OCI-LY7 (cell line): ENCODE data around the gene EMC9. TPM values are rescaled to one million over a fixed set of nuclear protein-coding genes. Genes with fewer than 3 reads are reported as not detected.

Experiments used
- BruUV-seq: library from RNA; stranded (reverse); fragments of 400-500 nt; replicated peaks from 2 replicates; lab custom pipeline; 2021; lab: Mats Ljungman, UMichigan
- CTCF ChIA-PET: fragments of 300-600 bp; sonication (Branson Sonifier 250); formaldehyde crosslinking; loops from one replicate; lab custom pipeline; 2022; ENCODE audit warnings: antibody characterized with exemption; ENCODE audit not compliant: unreplicated experiment; lab: Charles Lee
- POLR2A ChIA-PET: fragments of 300-600 bp; sonication (Branson Sonifier 250); formaldehyde crosslinking; loops from one replicate; lab custom pipeline; 2022; ENCODE audit warnings: antibody characterized with exemption; lab: Charles Lee
- DNase-seq: peaks from one replicate; pipeline ENCODE4 v3.0.0-alpha.2; 2015; ENCODE audit warnings: low spot score
- H2AFZ ChIP-seq: fragments of 200-600 bp; sonication (generic), shearing (Covaris generic); 2 replicates; pipeline ENCODE4 v1.6.1; 2014; ENCODE audit warnings: mild to moderate bottlenecking, antibody characterized with exemption, low read length, moderate library complexity
- H3K27ac ChIP-seq: fragments of 200-600 bp; sonication (generic); 2 replicates; pipeline ENCODE4 v1.5.1; 2014; ENCODE audit warnings: mixed run types, low read depth, mild to moderate bottlenecking, moderate library complexity, low read length, inconsistent platforms; ENCODE audit not compliant: poor library complexity, severe bottlenecking
- H3K36me3 ChIP-seq: fragments of 200-600 bp; sonication (generic); 2 replicates; pipeline ENCODE4 v1.6.1; 2014; ENCODE audit warnings: mild to moderate bottlenecking, antibody characterized with exemption, low read length, moderate library complexity, mixed read lengths; ENCODE audit not compliant: insufficient read depth
- H3K4me1 ChIP-seq: fragments of 200-600 bp; sonication (generic); 2 replicates; pipeline ENCODE4 v1.5.1; 2014; ENCODE audit warnings: mild to moderate bottlenecking, low read length; ENCODE audit not compliant: insufficient read depth, poor library complexity, severe bottlenecking
- H3K4me2 ChIP-seq: fragments of 200-600 bp; sonication (generic); 2 replicates; pipeline ENCODE4 v1.6.1; 2014; ENCODE audit warnings: mild to moderate bottlenecking, low read length
- H3K4me3 ChIP-seq: fragments of 200-600 bp; sonication (generic); 2 replicates; pipeline ENCODE4 v1.5.1; 2014; ENCODE audit warnings: mild to moderate bottlenecking, low read depth, low read length; ENCODE audit not compliant: poor library complexity, severe bottlenecking
- H3K79me2 ChIP-seq: fragments of 200-600 bp; sonication (generic); 2 replicates; pipeline ENCODE4 v1.6.1; 2016; ENCODE audit warnings: low read depth, mild to moderate bottlenecking, low read length, moderate library complexity, mixed read lengths; ENCODE audit not compliant: insufficient read depth
- H3K9me2 ChIP-seq: fragments of 200-600 bp; sonication (generic); 2 replicates; pipeline ENCODE4 v1.6.1; 2016; ENCODE audit warnings: mild to moderate bottlenecking, low read length, mixed read lengths; ENCODE audit not compliant: insufficient read depth
- H3K9me3 ChIP-seq: fragments of 200-600 bp; sonication (generic); 2 replicates; pipeline ENCODE4 v1.6.1; 2014; ENCODE audit warnings: mild to moderate bottlenecking, mixed run types, low read length, mixed read lengths
- H4K20me1 ChIP-seq: fragments of 200-600 bp; sonication (generic); 2 replicates; pipeline ENCODE4 v1.6.1; 2014; ENCODE audit warnings: mild to moderate bottlenecking, antibody characterized with exemption, low read length, moderate library complexity, mixed read lengths; ENCODE audit not compliant: insufficient read depth
- CTCF ChIP-seq: fragments of 200-600 bp; sonication (generic); conservative IDR thresholded peaks from 2 replicates; pipeline ENCODE4 v1.5.1; 2014; ENCODE audit warnings: mild to moderate bottlenecking, antibody characterized with exemption, low read length, moderate library complexity, mixed read lengths
- EZH2phosphoT487 ChIP-seq: fragments of 200-600 bp; sonication (generic); IDR thresholded peaks from 2 replicates; pipeline ENCODE4 v1.6.1; 2018; ENCODE audit warnings: low read depth, borderline replicate concordance, mild to moderate bottlenecking, mixed run types, antibody characterized with exemption, low read length, moderate library complexity, mixed read lengths
- intact Hi-C: fragments of 100-400 bp; cut with micrococcal nuclease; formaldehyde crosslinking; loops from one replicate; pipeline ENCODE4 v1.10.0; 2022; ENCODE audit not compliant: unreplicated experiment
- total RNA-seq, 2 experiments: library from RNA; depleted of rRNA in 1 of 2; stranded (reverse); fragments of >200 nt in 1 of 2; shearing (Covaris generic) in 1 of 2; gene quantifications; 2 replicates each; pipeline ENCODE4 v1.2.3, GENCODE V29; 2014 to 2022

EMC9 gene
- total RNA-seq, 2 experiments from 2014 or later = 72.0 to 74.8 TPM

- Histone ChIP-seq H3K27ac (no peak overlapping the region), H3K36me3 (peaks cover 74% of the 10 kb centered on the region), H3K4me3 (no peak overlapping the region), H2AFZ (no peak overlapping the region), H4K20me1 (no peaks in the 10 kb centered on the region), H3K9me3 (no peaks in the 10 kb centered on the region), H3K4me1 (peaks cover 15% of the 10 kb centered on the region), H3K9me2 (no peaks in the 10 kb centered on the region), H3K79me2 (peaks cover 11% of the 10 kb centered on the region; the same call in 1 of the 2 replicates), H3K4me2 (no peak overlapping the region)
- TF ChIP-seq CTCF (no peak), EZH2phosphoT487 (no peak)
- no TSS peak for BruUV-seq
- intact Hi-C loops = no loop called here
- DNase-seq = no peak
- POLR2A ChIA-PET = interaction anchor here (0.7 kb wide), 1 partner anchor 261 kb away, joined by 3 read pairs; no protein-coding TSS in a partner anchor
- CTCF ChIA-PET = no interaction called here
These were observed 42.9 kb upstream of the EMC9 start for GRCh38 chr14:24184104-24184970.

- no peaks in the 10 kb centered on the region for H4K20me1 ChIP-seq
- ChIA-PET POLR2A (no interaction called here), CTCF (no interaction called here)
- peaks cover 86% of the 10 kb centered on the region for H3K36me3 ChIP-seq
- no peak overlapping the region for H3K27ac ChIP-seq
- H3K4me3 ChIP-seq = no peak overlapping the region
- BruUV-seq = no TSS peak
- no peak for TF ChIP-seq CTCF
- no peak for TF ChIP-seq EZH2phosphoT487
- H3K79me2 ChIP-seq = peaks cover 11% of the 10 kb centered on the region; the same call in 1 of the 2 replicates
- no peak overlapping the region for H2AFZ ChIP-seq
- intact Hi-C loops = no loop called here
- peaks cover 9% of the 10 kb centered on the region for H3K4me1 ChIP-seq
- no peaks in the 10 kb centered on the region for H3K9me3 ChIP-seq
- DNase-seq = no peak
- no peak overlapping the region for H3K4me2 ChIP-seq
- H3K9me2 ChIP-seq = no peaks in the 10 kb centered on the region
These were observed 41.7 kb upstream of the EMC9 start for GRCh38 chr14:24183014-24183481.
